HS-27A (cell line): ENCODE data around the gene SAMD5.

Experiments
- DNase-seq: peaks from one replicate; pipeline ENCODE4 v3.0.0-alpha.2; 2012; ENCODE audit warnings: low read depth, missing footprints

Gene SAMD5

DNA sequence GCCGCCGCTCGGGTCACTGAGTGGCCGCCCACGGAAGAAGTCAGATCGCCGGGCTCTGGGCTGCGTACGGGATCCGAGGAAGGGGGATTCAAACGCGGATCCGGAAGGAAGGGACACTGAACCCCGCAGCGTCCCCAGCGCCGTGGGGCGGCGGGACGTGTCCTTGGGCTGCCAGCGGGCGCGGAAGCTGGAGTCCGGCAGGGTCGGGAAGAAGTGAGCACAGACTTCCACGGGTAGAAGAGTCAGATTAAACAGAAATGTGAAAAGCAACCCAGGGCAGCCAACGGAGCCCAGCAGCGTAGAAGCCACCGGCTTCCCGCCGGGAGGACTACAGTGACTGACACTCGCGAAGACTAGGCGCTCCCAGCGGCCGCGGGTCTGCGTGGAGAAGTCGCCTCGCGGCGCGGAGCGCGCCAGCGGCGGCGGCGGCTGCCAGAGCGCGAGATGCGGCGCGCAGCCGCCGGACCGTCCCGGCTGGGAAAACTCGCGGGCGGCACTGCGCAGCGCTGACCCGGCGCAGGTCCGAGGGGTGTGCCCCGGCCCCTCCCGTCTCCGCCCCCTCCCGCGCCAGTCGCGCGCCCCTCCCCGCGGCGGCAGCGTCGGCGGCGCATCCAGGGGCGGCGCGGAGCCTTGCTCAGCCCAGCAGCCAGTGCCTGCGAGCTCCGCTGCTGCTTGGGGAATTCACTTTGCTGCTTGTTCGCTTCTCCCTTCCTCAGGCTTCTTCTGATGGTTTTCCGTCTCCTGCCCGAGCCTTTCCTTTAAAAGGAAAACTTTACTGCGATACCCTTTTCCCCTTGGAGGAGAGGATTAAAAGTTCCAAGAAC, at the start of gene SAMD5:
SAMD5 (plus strand) TSS at position 649 of the 824 bp plus-strand sequence. CDS start 239 bp downstream, outside the sequence.
- DNase-seq = peak; percentile 42

DNA sequence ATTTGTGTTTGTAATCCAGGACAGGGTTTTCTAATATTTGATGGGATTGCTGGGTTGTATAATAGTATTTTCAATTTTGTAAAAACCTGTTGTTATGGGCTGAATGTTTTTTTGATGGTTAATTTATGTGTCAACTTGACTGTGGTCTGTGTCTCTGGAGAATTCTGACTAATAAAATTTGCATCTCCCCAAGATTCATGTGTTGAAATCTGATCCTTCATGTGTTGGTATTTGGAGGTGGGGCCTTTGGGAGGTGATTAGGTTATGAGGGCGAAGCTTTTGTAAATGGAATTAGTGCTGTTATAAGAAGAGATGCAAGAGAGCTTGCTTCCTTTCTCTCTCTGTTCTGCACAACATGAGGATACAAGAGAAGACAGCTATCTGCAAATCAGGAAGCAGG, 48.7 kb upstream of the SAMD5 start:
- DNase-seq = no peak

GRCh38 chr6:147463651-147464050, 44.8 kb upstream of the SAMD5 start:
- no peak for DNase-seq

GRCh38 chr6:147467428-147467827, 41.1 kb upstream of the SAMD5 start:
- DNase-seq = no peak

- DNase-seq = no peak
Observed at GRCh38 chr6:147467886-147468285, 40.6 kb upstream of the SAMD5 start.

- DNase-seq = no peak
Observed at GRCh38 chr6:147468634-147469033, 39.9 kb upstream of the SAMD5 start.

- no peak for DNase-seq
Observed at GRCh38 chr6:147479857-147480256, 28.6 kb upstream of the SAMD5 start.

DNA sequence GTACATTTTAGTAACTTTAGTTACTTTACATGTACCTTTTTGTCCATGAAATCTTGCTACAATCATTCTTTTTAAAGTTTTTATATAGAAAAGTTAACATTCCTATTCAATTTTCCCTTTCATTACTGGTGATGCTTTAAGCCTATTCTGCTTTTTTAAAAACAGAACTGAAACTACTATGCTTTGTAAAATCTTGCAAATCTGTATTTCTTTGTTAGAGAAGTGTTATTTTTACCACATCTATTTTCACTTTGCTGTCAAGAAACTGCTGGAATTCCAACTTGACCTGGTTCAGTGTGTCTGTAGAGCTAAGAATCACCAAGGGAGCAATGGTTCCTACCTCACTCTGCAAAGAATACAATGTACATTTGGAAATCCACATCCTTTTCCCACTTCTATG, 21.8 kb upstream of the SAMD5 start:
- DNase-seq = no peak

- DNase-seq = no peak
Observed at GRCh38 chr6:147497472-147497871, 11.0 kb upstream of the SAMD5 start.

GRCh38 chr6:147503587-147503986, 4.9 kb upstream of the SAMD5 start:
- DNase-seq = no peak

DNA sequence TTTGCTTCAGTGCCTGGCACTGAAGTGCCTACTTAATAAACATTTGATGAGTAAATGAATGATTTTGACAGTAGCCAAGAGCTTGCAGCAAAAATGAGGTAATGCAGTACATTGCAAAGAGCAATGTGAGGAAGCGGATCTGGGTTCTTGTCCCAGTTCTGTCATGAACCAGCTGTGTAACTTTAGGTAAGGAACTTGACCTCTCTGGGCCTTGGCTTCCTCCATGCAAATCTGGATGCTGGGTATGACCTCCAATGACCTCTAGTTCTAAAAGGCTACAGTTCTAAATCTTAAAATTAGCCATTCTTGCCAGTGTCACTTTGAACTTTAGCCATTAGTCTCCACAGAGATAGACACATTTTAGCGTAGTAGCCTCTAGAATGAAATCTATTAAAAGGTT, 3.6 kb upstream of the SAMD5 start:
- DNase-seq = no peak

DNA sequence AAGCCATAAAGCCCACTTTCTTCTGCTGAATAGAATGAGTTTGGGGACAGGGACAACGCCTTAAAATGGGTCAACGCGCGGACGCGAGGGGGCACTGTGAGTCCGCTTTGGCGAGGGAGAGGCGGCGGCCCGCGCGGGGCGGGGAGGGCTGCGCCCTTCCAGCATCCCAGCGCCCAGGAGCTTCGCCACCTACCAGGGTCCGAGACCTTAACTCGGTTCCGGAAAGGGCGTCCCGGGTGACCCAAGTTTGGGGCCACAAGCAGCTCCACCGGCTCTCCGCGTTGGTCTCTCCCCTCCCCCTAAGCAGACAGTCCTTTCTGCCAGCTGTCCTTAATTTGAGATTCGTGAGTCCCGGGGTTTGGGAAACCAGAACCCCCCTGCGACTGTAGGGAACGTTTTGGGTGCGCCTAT, 1.8 kb upstream of the SAMD5 start:
- DNase-seq = peak; percentile 38

DNA sequence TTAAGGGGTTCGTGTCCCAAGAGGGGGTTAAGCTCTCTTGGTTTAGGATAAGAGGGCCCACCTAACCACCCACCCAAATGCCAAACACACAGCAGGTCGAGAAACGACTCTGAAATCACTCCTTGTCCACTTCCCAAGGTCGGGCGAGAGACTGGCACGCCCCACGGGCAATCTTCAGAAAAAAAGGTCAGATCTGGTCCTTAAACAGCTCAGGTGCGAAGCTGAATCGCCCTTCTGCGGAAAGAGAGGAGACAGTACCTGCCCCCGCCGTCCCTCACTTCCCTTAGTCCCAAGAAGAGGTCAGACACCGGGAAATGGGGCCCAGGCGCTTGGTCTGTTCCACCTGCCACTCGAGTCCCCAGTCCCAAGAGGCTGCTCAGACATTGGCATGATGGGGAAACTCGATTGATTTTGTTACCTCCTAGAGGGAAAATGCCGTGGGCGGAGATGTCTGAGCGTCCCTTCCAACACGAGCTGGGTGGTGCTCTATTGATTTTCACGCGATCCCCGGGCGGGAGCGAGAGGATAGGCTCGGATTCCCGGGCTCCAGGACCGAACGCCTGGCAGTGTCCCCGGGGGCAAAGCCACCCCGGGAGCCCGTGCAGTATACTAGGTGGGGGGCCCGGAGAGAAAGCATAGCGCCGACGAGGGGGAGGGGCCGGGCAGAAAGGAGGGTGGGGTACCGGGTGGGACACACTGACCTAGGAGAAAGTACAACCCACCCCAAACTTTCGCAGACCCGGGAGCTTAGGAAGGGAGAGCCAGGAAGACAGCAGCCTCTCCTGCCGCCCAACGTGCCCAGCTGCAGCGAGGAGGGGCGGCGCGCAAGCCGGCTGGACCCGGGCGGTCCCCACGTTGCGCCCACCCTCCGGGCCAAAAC, 1.1 kb upstream of the SAMD5 start:
- no peak for DNase-seq

GRCh38 chr6:147508866-147509608, 547 bp downstream of the SAMD5 start:
- DNase-seq = no peak

- DNase-seq = no peak
Observed at GRCh38 chr6:147509891-147510290, 1.4 kb downstream of the SAMD5 start.

- no peak for DNase-seq
Observed at GRCh38 chr6:147510929-147511590, 2.6 kb downstream of the SAMD5 start.

DNA sequence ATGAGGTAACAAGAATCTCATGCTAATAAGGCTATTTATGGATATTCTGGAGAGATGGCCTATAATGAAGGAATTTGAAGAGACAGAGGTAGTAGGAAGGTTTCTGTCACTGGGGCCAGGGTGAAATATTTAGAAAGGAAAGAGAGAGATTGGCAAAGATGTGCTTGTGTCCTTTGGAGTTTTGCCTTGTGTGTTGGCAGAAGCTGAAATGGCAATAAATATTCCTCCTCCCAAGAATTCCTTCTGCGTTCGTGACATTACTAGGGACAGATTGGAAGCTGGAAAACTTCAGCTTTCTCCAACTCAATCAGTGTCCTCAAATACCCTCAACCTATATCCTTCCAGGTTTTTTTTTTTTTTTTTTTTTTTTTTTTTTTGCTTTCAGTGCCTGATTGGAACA, 6.3 kb downstream of the SAMD5 start:
- no peak for DNase-seq

DNA sequence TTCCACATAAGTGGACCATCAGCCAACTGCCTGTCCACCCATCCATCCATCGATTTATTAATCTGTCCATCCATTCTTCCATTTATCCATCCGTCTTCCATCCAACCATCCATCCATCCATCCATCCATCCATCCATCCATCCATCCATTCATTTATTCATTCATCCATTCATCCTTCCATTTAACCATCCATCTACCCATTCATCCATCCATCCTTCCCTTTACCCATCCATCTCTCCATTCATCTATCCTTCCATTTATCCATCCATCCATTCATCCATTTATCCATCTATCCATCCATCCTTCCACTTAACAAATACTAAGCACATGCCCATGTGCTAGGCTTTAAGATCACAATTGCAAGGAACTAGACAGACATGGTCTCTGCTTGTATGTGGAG, 6.8 kb downstream of the SAMD5 start:
- no peak for DNase-seq

GRCh38 chr6:147522597-147522996, 14.1 kb downstream of the SAMD5 start:
- no peak for DNase-seq

- no peak for DNase-seq
Observed at GRCh38 chr6:147525519-147526209, 17.2 kb downstream of the SAMD5 start.

DNA sequence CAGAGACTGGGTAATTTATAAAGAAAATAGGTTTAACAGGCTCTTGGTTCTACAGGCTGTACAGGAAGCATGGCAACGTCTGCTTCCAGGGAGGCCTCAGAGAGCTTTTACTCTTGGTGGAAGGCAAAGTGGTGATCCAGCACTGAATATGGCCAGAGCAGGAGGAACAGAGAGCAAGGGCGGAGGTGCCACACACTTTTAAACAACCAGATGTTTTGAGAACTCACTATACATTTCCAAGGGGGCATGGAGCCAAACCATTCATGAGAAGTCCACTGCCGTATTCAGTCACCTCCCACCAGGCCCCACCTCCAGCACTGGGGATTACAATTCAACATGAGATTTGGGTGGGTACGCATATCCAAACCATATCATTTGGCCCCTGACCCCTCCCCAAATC, 18.7 kb downstream of the SAMD5 start:
- DNase-seq = no peak
